GM12892 (cell line): ENCODE measurements around the gene TRAPPC4.
"Not testable (repeated sequence)": the region's sequence is repeated elsewhere in the genome, so short reads cannot be mapped to it uniquely, and the experiment has no call there.

Source experiments
- DNase-seq: peaks from one replicate; pipeline ENCODE4 v3.0.0; 2011; ENCODE audit not compliant: insufficient read length
- FAIRE-seq: peaks from 2 replicates; lab custom pipeline; 2011; peaks lifted over from hg19 to GRCh38; lab: Jason Lieb, UNC
- POLR2A ChIP-seq: IDR thresholded peaks from 2 replicates; pipeline ENCODE4 v1.6.1; 2011; ENCODE audit warnings: low read depth, low read length, control low read depth
- POLR2AphosphoS5 ChIP-seq: IDR thresholded peaks from 2 replicates; pipeline ENCODE4 v1.6.1; 2011; ENCODE audit warnings: low read depth, low read length, control low read depth
- TAF1 ChIP-seq: IDR thresholded peaks from 2 replicates; pipeline ENCODE4 v1.6.1; 2011; ENCODE audit warnings: low read depth, mild to moderate bottlenecking, control low read depth, low read length, borderline replicate concordance

The TRAPPC4 gene

DNA sequence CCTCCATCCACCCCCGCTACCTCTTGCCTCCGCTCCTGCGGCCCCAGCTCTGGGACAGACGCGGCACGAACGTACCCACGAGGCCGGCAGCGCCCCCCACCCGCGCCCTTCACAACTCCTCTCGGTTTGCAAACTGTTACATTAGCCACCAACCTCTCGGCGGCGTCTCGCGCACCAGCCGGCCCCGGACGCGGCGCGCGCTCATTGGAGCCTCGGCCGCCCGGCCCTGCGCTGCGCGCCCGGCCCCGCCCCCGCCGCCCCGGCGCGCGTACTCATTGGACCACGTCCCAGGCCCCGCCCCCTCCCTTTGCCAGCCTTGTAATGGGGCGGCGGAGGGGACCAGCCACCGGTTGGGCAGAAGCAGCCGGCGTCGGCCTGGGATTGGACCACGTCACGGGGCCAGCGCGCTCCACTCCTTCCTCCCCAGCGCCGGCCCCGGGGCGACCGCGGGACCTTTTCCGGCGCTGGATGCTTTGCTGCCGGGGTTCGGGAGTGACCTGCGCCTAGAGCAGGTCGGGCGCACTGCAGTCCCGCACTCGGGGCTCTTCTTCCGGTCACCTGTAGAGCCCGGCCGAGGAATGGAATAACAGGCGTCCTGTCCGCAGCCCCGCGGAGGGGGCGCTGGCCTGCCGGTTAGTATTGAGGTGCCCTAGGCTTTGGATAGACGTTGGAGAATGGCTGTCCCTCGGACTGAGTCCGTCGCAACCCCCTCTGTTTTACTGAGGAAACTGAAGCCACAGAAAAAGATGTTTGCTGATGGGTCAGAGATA lies 38.6 kb downstream of the TRAPPC4 start, which contains the start of gene HYOU1:
HYOU1 (minus strand) TSS at position 206 of the 770 bp plus-strand sequence. CDS start 1,045 bp downstream, outside the sequence.
- DNase-seq (peak; percentile 98), FAIRE-seq (peak; percentile 98)
- peak; percentile 96 for TF ChIP-seq POLR2A
- TF ChIP-seq TAF1, result peak; percentile 62; the same call in 1 of the 2 replicates
- TF ChIP-seq POLR2AphosphoS5, result peak; percentile 92

- not testable (repeated sequence) for FAIRE-seq, DNase-seq
Measured at GRCh38 chr11:119059128-119059527, 40.6 kb downstream of the TRAPPC4 start.

GRCh38 chr11:119061256-119061655 lies 42.7 kb downstream of the TRAPPC4 start:
- no peak for FAIRE-seq
- TF ChIP-seq TAF1 (no peak), POLR2A (no peak), POLR2AphosphoS5 (no peak)
- no peak for DNase-seq

- FAIRE-seq (no peak), DNase-seq (no peak)
- no peak for TF ChIP-seq POLR2A
Measured at GRCh38 chr11:119062779-119063178, 44.2 kb downstream of the TRAPPC4 start.

GRCh38 chr11:119065369-119065768 lies 46.8 kb downstream of the TRAPPC4 start:
- TF ChIP-seq TAF1, result no peak
- no peak for TF ChIP-seq POLR2A
- TF ChIP-seq POLR2AphosphoS5, result no peak
- DNase-seq (no peak), FAIRE-seq (peak; percentile 80)

DNA sequence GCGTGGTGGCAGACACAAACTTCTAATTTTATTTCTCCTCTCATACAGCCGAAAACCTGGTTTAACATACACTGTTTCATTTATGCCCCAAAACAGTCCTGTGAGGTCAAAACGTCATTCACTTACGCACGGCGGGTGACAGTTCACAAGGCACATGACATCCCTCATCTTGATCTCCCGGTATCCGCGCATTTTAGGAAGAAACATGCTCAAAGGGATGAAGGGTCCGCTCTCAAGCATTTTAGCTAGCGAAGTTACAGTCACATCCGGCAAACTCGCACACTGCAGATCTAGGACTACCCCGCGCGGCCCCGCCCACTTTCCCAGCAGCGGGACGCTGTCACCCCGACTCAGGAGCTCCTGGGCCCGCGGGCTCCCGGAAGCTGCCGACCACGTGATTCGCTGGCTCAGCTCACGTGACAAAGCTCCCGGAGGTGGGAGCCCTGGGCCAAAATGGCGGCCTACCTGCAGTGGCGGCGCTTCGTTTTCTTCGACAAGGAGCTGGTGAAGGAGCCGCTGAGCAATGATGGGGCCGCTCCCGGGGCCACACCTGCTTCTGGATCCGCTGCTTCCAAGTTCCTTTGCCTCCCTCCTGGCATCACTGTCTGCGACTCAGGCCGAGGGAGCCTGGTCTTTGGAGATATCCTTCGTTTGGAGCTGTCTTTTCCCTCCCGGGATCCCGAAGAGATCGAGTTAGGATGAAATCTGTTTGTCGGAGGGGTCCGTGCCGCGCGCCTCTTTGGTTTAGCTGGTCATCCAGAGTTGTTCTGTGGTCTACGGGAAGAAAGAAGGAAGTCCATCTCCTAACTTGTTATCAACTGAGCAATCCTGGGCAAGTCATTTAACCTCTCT lies 49.0 kb downstream of the TRAPPC4 start, which contains the start of gene VPS11:
VPS11 (plus strand) TSS at position 448 of the 852 bp plus-strand sequence; CDS start at position 454, 6 bp downstream.
- DNase-seq (peak; percentile 100), FAIRE-seq (peak; percentile 93)
- TF ChIP-seq TAF1 (peak; percentile 69; the same call in 1 of the 2 replicates), POLR2AphosphoS5 (0 out of 2 replicates have a peak, but pooled peaks have one; percentile 58), POLR2A (peak; percentile 85)
